SH-SY5Y (cell line): Measurements from ENCODE around the gene SULT4A1.

Experiments used
- GATA2 ChIP-seq: IDR thresholded peaks from 2 replicates; pipeline ENCODE4 v1.6.1; 2011; ENCODE audit warnings: mild to moderate bottlenecking, low read depth, low read length
- GATA3 ChIP-seq: IDR thresholded peaks from 2 replicates; pipeline ENCODE4 v1.6.1; 2011; ENCODE audit warnings: low read depth, mild to moderate bottlenecking, low read length, moderate library complexity

- TF ChIP-seq GATA2 (no peak), GATA3 (no peak)
These were observed 35.9 kb downstream of the SULT4A1 start for GRCh38 chr22:43826142-43827002.
